HG02678 (cell line): ENCODE results near the gene DHRS4L2.
"Not testable (repeated sequence)": the region's sequence is repeated elsewhere in the genome, so short reads cannot be mapped to it uniquely, and the experiment has no call there.

Source experiments
- ATAC-seq: cut with Tn5 transposase; IDR thresholded peaks from one replicate; pipeline ENCODE4 v1.9.1; 2021; ENCODE audit warnings: mild to moderate bottlenecking, moderate library complexity; ENCODE audit not compliant: unreplicated experiment

Gene DHRS4L2

GRCh38 chr14:23970283-23970659 lies 18.5 kb upstream of the DHRS4L2 start:
- not testable (repeated sequence) for ATAC-seq

GRCh38 chr14:23973178-23973577 lies 15.6 kb upstream of the DHRS4L2 start:
- ATAC-seq, result not testable (repeated sequence)

- ATAC-seq, result not testable (repeated sequence)
These were observed 14.7 kb upstream of the DHRS4L2 start for GRCh38 chr14:23974041-23974440.

GRCh38 chr14:23977208-23977607 lies 11.5 kb upstream of the DHRS4L2 start:
- ATAC-seq, result peak; percentile 53

GRCh38 chr14:23981951-23982813 lies 6.5 kb upstream of the DHRS4L2 start:
- ATAC-seq, result not testable (repeated sequence)

- ATAC-seq, result no peak
These were observed 3.7 kb upstream of the DHRS4L2 start for GRCh38 chr14:23984891-23985602.

- peak; percentile 9 for ATAC-seq
These were observed 514 bp upstream of the DHRS4L2 start for GRCh38 chr14:23988223-23988606.

- not testable (repeated sequence) for ATAC-seq
These were observed 1.2 kb downstream of the DHRS4L2 start for GRCh38 chr14:23989734-23990445.

- not testable (repeated sequence) for ATAC-seq
These were observed 2.2 kb downstream of the DHRS4L2 start for GRCh38 chr14:23990961-23991360.

- not testable (repeated sequence) for ATAC-seq
These were observed 4.3 kb downstream of the DHRS4L2 start for GRCh38 chr14:23993042-23993441.

- ATAC-seq, result not testable (repeated sequence)
These were observed 7.3 kb downstream of the DHRS4L2 start for GRCh38 chr14:23996009-23996408.

GRCh38 chr14:23996825-23997224 lies 8.1 kb downstream of the DHRS4L2 start:
- ATAC-seq, result not testable (repeated sequence)

- ATAC-seq, result not testable (repeated sequence)
These were observed 10.9 kb downstream of the DHRS4L2 start for GRCh38 chr14:23999640-24000039.

- ATAC-seq, result not testable (repeated sequence)
These were observed 12.3 kb downstream of the DHRS4L2 start for GRCh38 chr14:24001078-24001477.

- not testable (repeated sequence) for ATAC-seq
These were observed 12.9 kb downstream of the DHRS4L2 start for GRCh38 chr14:24001679-24002078.

- ATAC-seq, result peak; percentile 40
These were observed 17.7 kb downstream of the DHRS4L2 start for GRCh38 chr14:24006471-24006816.

- ATAC-seq, result peak; percentile 84
These were observed 18.3 kb downstream of the DHRS4L2 start for GRCh38 chr14:24006817-24007652.

GRCh38 chr14:24011051-24011450 lies 22.3 kb downstream of the DHRS4L2 start:
- no peak for ATAC-seq

- ATAC-seq, result not testable (repeated sequence)
These were observed 24.1 kb downstream of the DHRS4L2 start for GRCh38 chr14:24012726-24013273.
